ENCODE measurements around the gene LTB4R. TPM values are rescaled to one million over a fixed set of nuclear protein-coding genes. Genes with fewer than 3 reads are reported as not detected.
"Not testable (repeated sequence)": the region's sequence is repeated elsewhere in the genome, so short reads cannot be mapped to it uniquely, and the experiment has no call there.

LTB4R gene
- total RNA-seq, 1 donor from 2014 or later = 1.4 TPM

DNA sequence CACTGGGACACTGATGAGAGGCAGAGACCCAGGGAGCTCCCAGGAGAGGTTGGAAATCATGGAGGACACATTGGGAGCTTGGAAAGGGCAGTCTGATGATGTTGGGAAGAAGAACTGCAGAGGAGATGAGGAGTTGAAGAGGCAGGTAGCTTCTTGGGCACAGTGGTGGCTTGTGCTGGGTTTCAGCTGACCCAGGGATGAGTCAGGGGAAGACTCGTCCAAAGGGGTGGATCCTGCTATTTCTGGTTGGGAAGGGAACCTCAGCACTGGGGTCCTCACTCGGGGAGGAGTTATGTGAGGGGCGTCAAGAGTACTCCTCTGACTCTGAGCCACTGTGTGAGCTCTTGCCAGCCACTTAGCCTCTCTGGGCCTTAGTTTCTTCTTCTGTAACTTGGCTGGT, 12.0 kb downstream of the LTB4R start:
- DNase-seq (ENCODE audit: low spot score) = no peak

DNA sequence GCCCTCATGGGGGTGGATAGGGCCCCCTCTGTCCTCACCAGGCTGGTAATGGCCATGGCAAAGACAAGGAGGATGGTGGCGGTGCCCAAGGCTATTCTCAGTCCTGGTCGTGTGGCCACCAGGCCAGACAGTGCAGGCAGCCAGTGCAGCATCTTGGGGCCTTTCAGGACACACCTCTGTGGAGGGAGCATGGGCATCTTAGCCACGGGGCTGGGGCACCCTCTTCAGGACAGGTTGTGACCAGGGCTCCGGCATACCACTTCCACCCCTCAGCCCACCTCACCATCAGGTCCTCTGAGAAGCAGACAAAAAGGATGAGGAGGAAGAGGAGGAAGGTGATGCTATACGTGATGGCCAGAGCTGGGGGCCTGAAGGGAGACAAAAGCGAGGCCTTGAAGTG, 12.7 kb downstream of the LTB4R start:
- DNase-seq (ENCODE audit: low spot score) = no peak

DNA sequence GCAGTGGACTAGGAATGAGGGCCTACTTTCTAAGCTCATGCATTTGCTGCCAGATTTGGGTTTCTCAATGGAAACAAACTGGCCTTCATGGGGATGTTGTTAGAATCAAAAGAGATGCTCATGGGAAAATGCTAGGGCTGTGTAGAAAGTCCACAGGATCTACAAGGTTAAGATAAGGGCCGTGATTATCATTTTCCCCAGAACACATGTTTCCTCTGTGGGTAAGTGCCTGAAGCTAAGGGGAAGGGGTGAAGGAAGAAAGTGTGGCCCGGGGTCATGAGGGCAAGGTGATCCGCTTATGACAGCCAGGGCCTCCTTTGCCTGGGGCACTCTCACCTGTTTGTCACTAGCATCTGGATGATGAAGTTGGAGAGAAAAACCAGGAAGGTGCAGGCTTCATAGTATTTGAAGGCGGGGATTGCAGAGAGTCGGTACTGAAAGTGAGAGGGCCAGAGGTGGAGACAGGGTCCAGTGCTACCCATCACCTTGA, 13.8 kb downstream of the LTB4R start:
- DNase-seq (ENCODE audit: low spot score) = no peak

DNA sequence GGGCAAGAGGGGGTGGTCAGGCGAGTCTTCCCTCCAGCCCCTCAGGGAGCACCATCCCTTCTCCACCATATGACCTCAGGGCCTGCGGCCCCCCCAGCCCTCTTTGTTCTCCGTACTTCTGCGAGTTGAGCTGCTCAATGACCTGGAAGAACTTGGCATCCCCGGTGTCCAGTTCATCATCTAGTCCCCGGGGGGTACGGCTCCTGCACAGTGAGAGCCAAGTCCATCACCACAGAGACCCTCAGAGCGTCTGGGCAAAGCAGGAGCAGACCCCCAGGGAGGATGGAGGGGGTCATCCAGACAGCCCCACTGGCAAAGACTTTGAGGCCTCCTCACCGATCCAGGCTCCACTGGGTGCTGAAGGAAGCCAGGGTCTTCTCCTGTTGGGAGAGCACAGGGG, 14.7 kb downstream of the LTB4R start:
- DNase-seq (ENCODE audit: low spot score) = no peak

DNA sequence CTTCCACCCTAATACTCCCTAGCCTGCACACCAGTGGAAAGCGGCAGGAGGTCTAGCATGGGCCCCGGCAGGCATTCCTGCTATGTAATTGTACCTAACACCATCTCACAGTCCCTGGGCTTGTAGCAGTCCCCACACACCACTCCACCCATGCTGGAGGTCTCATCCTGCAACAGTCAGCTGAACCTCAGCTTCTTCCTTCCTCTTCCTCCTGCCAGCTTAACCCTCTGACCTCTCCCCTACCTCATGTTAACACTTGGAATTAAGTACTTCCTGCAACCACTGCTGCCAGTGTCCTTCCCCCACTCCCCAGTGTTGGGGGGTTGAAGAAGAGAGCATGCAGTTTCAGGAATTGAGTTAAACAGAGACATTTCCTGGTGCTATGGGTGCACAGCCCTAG, 16.0 kb downstream of the LTB4R start:
- DNase-seq (ENCODE audit: low spot score) = no peak

DNA sequence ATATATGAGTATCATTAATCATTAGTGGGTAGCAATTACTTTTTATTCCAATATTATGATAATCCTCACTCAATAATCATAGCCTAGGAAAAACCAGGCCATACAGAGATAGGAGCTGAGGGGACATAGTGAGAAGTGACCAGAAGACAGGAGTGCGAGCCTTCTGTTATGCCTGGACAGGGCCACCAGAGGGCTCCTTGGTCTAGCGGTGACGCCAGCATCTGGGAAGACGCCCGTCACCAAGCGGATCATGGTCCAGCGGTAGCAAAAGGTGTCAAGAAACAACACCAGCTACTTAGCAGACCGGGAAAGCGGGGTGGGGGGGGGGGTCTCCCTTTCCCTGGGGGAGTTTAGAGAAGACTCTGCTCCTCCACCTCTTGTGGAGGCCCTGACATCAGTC, 16.6 kb downstream of the LTB4R start:
- not testable (repeated sequence) for DNase-seq (ENCODE audit: low spot score)

DNA sequence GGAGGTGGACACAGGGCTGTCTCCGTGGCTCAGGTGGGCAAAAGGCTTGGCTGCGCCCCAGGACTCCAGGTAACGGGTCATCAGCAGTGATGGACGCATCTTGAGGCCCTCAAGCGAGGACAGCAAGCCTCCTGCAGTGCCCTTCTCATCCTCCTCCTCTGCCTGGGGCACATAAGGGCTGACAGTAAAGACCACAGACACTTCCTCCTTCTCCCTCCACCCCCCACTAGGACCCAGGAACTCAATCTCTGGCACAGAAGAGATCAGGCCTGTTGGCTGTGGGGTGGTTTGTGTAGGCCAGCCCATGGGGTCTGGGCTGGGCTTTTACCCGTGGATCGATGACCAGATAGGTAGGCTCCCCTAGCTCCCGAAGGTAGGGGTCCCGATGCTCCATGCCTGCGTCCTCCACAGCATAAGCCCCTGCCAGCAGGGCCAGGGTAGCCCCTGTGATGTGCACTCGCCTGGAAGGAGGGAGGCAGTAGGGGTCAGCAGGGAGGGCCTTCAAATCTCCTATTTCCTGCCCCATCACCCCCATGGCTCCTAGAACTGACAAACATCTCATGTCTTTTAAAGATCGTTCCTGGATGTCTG, 17.9 kb downstream of the LTB4R start:
- DNase-seq (ENCODE audit: low spot score) = no peak

DNA sequence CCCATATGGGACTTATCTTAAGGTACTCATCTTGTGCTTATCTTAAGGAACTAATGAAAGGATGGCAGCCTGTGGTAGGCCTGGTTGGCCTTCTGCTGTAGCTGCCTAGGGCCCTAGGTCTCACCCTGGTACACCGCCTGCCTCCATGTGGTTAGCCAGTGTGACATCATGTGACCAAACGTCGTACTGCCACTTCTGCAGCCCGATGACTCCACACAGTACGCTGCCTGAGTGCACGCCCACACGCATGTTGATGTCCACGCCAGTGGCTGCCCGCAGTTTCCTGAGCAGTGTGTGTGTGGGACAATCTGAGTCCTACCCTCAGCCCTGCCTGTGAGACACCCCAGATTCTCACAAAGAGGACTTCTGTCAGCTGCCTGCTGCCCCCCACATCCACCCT, 18.4 kb downstream of the LTB4R start:
- no peak for DNase-seq (ENCODE audit: low spot score)

DNA sequence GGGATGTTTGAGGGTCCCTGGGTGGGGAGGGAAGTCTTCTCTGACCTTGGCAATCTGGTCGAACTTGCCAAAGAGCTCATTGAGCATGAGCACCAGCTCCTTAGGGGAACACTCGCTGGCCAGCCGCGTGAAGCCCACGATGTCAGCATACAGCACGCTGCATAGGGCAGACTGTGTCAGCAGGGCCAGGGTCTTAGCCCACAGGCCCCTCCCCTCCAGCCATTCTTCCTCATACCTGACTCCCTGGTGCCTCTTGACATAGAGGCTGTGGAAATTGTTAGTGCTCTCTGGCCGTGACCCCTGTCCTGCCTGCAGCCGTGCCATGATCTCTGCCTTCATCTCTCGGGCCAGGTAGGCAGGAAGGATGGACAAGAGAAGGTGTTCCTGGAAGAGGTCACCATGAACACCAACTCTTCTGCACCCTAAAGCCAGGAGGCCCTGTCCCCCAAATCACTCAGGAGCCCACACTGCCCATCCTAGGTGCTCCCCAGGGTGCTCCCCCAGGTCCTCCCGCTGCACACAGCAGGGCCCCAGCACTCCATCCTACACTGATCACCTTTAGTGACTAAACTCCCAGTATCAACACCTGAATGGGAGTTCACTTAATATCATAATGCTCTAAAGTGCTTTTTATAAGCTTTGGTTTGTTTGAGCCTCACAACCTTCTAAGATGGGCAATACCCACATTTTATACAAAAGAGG, 19.8 kb downstream of the LTB4R start:
- DNase-seq (ENCODE audit: low spot score) = no peak

DNA sequence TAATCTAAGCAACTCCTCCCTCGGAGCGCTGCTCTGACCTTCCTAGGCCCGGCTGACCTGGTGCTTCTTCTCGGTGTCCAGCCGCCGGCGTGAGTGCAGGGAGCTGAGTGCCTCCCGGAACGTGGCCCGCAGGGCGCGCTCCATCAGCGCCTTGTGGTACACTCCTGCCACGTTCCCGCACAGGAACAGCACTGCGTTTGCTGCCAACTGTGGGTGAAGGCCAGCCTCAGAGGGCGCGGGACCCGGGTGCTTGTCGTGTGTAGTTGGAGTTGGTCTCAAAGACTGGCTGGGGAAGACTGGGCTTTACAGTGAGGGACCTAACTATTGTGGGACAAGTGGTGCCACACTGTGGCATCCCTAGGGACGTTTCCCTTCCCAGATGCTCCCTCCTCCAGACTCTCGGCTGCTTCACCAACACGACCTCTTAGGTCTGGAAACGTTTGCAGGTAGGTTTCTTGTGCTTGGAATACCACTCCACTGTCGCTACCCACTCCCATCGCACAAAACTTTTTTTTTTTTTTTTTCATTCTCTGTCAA, 20.5 kb downstream of the LTB4R start:
- DNase-seq (ENCODE audit: low spot score) = no peak

DNA sequence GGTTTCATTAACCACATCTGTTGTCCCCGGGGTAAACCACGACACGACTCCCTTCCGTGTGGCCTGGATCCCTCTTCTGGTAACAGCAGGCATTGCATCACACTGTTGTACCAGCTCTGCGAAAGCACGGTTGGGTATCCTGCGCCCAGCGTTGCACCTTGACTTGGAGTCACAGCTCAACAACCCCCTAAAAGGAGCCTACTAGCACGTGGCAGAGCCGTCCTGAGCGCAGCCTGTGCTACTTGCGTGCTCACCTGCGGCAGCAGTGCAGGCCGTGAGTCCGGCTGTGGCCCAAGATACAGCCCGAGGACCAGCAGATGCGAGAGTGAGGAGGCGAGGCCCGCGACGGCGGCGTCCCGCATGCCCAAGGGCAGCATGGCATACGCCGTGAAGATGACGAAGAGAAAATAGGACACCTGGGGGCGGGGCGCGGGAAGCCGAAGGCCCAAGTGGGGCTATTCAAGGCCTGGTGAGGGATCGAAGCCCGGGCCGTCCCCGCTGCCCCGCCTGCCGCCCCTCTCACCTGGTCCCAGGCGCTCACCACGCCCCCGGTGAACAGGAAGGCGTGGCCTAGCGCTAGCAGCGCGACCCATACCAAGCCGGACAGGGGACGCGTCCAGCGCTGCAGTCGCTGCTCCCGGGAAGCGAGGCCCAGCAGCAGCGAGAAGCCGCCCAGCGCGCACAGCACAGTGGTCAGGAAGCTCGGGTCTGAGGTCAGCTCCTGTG, 21.1 kb downstream of the LTB4R start:
- peak; percentile 71 for DNase-seq (ENCODE audit: low spot score)

DNA sequence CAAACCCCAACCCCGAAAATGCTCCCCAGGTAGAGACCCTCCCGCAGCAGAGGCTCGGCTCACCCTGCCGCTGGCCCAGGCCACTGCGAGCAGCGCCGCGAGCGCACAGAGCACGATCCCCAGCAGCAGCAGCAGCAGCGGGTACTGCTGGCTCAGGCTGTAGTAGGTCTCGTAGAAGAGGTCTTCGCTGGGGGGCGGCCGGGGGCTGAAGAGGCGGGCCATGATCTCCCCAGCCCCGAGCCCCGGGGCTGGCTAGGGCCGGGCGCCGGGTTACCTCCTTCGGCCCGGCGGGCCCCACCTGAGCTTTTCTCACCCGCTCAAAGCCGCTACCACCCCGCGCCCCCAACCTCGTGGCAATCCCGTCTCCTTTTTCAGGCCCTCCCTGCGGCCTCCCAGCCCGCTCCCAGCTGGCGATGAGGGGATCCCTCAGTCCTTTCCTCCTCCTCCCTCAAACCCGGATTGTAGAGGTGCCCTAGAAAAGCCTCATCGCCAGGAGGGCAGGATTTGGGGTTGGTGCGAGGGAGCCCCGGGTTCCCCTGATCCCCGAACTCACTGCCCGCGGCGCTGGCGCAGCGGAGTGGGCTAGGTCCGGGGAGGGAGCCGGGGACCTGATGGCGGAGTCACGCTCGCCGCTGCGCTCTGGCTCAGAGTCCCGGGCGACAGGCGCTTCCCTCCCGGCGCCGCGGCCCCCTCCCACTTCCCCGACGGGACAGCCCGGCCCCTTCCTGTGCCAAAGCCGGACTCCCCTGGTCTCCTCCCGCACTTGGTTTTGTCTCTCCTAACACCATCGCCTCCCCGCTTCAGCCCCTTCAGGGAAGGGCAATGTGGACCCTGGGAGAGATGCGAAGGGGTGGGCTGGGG, 23.4 kb downstream of the LTB4R start, which contains the start of gene ADCY4:
TSS of gene ADCY4 (minus strand) at position 641 of the 861 bp plus-strand sequence. CDS start at position 222, 419 bp downstream.
- no peak for DNase-seq (ENCODE audit: low spot score)

DNA sequence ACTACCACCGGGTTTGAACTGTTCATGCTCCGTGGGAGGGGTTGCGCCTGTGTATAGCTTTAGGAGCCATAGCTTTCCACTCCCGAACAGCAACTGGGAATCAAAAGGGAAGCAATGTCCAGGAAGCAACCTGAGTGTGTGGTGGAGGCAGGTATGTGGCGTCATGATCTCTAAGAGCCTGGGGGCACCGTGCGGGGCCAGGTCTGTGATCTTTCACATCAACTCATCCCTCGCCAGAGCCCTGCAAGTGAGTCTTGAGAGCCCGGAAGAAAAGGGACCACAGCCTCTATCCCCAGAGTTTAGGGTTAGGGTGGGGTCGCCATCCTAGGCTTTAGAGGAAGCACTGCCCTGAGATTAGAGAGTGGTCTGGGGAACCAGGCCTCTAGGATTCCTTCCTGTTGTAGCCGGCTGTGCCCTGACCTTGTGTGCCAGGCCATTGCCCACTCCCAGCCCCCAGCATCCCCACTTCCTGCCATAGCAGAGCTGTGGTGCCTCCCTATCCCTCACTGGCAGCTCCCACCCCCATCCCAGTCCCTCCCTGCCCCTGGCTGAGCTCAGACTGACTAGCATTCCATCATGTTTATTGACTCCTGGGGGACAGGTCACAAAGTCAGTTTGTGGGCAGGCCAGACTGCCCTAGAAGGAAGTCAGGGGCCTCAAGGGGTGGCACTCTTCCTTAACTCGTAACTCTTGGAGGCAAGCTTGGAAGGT, 24.3 kb downstream of the LTB4R start:
- DNase-seq (ENCODE audit: low spot score) = peak; percentile 56

DNA sequence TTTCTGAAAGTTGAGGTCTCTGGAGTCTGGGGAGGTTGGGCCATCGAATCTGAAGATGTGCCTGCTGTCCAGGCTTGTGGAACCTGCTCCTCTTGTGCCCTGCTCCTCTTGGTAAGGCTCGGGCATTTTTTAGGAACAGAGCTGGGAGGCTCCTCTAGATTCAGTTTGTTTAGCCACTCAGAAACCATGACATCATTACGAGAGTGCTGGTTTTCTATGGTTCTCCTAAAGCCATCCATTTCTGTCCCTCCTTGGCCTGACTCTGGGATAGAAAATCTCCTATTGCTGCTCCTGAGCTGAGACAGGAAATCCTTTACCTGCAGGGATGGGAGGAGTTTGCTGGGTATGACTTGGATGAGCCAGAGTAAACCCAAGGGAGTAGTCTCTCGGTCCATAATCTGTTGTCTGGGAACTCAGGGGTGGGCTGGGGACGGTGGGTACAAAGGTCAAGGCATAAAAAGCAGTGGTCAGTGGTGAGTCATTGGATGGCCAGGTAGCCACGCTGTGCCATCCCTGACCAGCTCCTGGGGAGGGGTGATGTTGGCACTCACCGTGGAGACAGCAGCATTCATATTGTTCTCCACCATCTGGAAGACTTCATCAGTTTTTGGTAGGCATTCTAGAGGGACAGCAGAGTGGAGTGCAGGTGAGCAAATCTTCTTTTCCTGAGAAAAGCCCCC, 26.0 kb downstream of the LTB4R start:
- DNase-seq (ENCODE audit: low spot score) = no peak

DNA sequence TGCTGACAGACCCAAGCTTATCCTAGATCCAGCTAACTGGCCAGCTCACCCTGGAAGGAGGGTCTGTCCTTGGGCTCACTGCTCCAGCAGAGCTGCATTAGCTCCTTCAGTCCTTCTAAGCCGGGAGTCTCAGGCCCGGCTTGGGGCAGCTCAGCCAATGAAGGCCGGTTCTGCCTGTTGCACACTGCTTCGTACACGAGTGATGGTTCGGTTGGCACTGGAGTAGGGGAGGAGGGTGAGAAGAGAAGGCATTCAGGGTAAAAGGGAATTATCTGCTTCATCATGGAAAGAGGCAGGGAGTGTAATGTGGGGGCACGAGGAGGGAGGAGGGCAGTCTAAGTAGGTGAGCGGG, 26.5 kb downstream of the LTB4R start:
- no peak for DNase-seq (ENCODE audit: low spot score)

DNA sequence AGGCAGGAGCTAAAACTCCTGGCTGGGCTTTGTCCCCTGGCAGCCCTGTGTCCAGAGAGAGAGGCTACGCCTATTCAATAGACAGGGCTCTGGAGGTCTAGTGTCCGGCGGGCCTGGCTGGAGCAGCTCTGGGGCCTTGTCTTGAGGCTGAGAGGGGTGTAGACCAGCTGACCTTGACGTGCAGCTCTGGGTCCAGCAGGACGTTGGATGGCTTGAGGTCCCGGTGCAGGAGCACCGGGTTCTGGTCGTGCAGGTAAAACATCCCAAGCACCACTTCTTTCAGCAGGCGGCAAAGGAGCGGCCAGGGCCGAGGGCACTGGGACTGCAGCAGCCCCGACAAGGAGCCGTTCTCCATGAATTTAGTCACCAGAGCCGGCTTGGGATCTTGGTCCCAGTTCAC, 27.5 kb downstream of the LTB4R start:
- no peak for DNase-seq (ENCODE audit: low spot score)

DNA sequence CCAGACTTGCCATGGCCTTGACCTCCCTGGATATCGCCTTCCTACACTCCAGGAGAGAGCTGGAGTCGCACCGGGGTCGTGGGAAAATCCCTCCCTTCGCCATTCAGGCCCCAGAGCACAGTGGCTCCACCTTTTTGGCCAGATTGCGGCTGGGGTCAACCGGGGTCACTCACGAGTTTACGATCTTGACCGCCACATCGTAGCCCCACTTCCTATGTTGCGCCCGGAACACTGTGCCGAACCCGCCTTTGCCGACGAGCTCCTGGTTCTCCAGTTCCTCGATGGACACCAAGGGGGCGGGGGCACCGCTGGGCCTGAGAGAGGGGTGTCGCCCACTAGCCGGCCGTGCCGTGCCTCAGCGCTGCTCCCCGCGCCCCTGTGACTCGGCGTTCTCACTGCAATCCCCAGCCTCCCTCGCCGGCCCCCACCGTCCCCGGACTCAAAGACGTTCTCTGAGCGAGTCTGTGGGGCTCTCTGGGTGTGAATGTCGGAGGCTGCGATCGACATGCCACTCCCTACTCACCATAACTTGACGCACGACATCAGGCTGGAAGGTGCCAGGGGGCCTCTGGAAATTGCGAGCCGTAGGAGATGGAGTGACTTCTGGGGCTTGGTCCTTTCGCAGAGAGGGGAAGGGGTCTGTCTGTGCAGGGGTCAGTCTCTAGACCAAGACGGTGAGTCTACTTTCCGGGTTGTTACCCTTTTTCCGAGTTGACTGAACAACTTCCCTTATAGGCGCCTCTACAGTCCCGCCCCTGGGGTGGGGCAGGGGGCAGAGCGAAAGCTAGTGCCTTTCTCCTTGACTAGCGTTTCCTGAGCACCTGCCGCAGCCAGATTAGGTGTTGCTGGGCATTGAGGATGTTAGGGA, 28.2 kb downstream of the LTB4R start, which contains the start of gene RIPK3:
TSS of gene RIPK3 (minus strand) at position 708 of the 868 bp plus-strand sequence. CDS start at position 543, 165 bp downstream.
- peak; percentile 49 for DNase-seq (ENCODE audit: low spot score)

DNA sequence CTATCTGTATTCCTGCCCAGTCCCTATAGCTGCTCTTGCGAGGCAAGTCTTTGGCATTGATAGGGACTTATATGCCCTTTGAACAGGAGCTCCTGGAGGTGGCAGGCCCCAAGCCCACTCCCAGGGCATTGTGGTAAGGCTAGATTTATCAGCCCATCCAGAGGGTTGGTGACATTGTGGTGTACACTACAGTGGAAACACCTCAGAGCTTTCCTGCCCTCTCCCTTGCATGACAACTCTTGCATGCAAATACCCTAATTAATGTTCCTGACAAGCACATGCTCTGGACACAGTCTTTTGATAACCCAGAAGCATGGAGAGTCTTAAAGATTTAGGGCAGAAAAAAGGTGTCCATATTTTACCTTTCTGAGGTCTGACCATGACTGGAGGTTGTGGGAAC, 29.3 kb downstream of the LTB4R start:
- DNase-seq (ENCODE audit: low spot score) = no peak

DNA sequence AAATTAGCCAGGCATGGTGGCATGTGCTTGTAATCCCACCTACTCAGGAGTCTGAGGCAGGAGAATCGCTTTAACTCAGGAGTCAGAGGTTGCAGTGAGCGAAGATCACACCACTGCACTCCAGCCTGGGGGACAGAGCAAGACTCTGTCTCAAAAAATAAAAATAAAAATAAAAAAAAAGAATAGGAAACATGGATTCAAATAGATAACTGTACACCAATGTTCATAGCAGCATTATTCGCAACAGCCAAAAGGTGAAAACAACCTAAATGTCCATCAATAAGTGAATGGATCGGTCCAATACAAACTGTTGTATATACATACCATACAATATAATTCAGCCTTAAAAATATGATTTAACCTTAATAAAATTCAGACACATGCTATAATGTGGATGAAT, 31.6 kb downstream of the LTB4R start:
- DNase-seq (ENCODE audit: low spot score) = no peak
